DOHH2 (cell line): ENCODE measurements around the gene BZW1.

Experiments used
- H3F3A ChIP-seq: fragments of 200-600 bp; sonication (generic), shearing (Covaris generic); 2 replicates; pipeline ENCODE4 v1.6.0; 2016; ENCODE audit warnings: antibody characterized with exemption, mild to moderate bottlenecking; ENCODE audit not compliant: control insufficient read depth, insufficient read depth
- H3K27ac ChIP-seq: fragments of 200-600 bp; sonication (generic); 2 replicates; pipeline ENCODE4 v1.5.1; 2014; ENCODE audit warnings: low read depth, mild to moderate bottlenecking, low read length, moderate library complexity
- H3K27me3 ChIP-seq: fragments of 200-600 bp; sonication (generic); 2 replicates; pipeline ENCODE4 v1.6.1; 2014; ENCODE audit warnings: mild to moderate bottlenecking, low read length, mixed read lengths; ENCODE audit not compliant: control insufficient read depth
- H3K36me3 ChIP-seq: fragments of 200-600 bp; sonication (generic); 2 replicates; pipeline ENCODE4 v1.6.1; 2014; ENCODE audit warnings: mild to moderate bottlenecking, low read length, moderate library complexity, mixed read lengths; ENCODE audit not compliant: control insufficient read depth
- H3K4me1 ChIP-seq: fragments of 200-600 bp; sonication (generic); 2 replicates; pipeline ENCODE4 v1.6.1; 2014; ENCODE audit warnings: mild to moderate bottlenecking, low read length, mixed read lengths; ENCODE audit not compliant: control insufficient read depth
- H3K4me2 ChIP-seq: fragments of 200-600 bp; sonication (generic); 2 replicates; pipeline ENCODE4 v1.6.0; 2014; ENCODE audit warnings: mild to moderate bottlenecking, low read length, moderate library complexity
- H3K4me3 ChIP-seq: fragments of 200-600 bp; sonication (generic); 2 replicates; pipeline ENCODE4 v1.5.1; 2014; ENCODE audit warnings: mild to moderate bottlenecking, low read length, mixed read lengths
- H3K79me2 ChIP-seq: fragments of 200-600 bp; sonication (generic); 2 replicates; pipeline ENCODE4 v1.6.1; 2014; ENCODE audit warnings: mild to moderate bottlenecking, low read length, mixed read lengths; ENCODE audit not compliant: control insufficient read depth
- H3K9me2 ChIP-seq: fragments of 200-600 bp; sonication (generic); replicated peaks from 2 replicates; pipeline ENCODE4 v1.6.1; 2014; ENCODE audit warnings: mild to moderate bottlenecking, low read length, mixed read lengths; ENCODE audit not compliant: control insufficient read depth
- H3K9me3 ChIP-seq: fragments of 200-600 bp; sonication (generic); 2 replicates; pipeline ENCODE4 v1.6.1; 2014; ENCODE audit warnings: antibody characterized with exemption, low read length, mixed read lengths; ENCODE audit not compliant: control insufficient read depth, insufficient read depth
- H4K20me1 ChIP-seq: fragments of 200-600 bp; sonication (generic); 2 replicates; pipeline ENCODE4 v1.6.0; 2014; ENCODE audit warnings: low read depth, mild to moderate bottlenecking, antibody characterized with exemption, low read length, moderate library complexity; ENCODE audit not compliant: control insufficient read depth, insufficient read depth
- EZH2phosphoT487 ChIP-seq: fragments of 200-600 bp; sonication (generic); IDR thresholded peaks from 2 replicates; pipeline ENCODE4 v1.6.1; 2017; ENCODE audit warnings: borderline replicate concordance, mild to moderate bottlenecking, antibody characterized with exemption, low read length, moderate library complexity, mixed read lengths
- TF ChIP-seq, protein P1 (sequence below): fragments of 200-600 bp; sonication (generic); IDR thresholded peaks from one replicate; pipeline ENCODE4 v1.5.1; 2014; ENCODE audit warnings: antibody characterized with exemption, mild to moderate bottlenecking, low read depth, low read length; ENCODE audit not compliant: poor library complexity, severe bottlenecking

BZW1 gene

GRCh38 chr2:200786423-200786822 lies 25.3 kb upstream of the BZW1 start:
- Histone ChIP-seq H3K9me2 (no peaks in the 10 kb centered on the region), H4K20me1 (no peaks in the 10 kb centered on the region), H3K79me2 (no peaks in the 10 kb centered on the region), H3K4me1 (no peaks in the 10 kb centered on the region), H3K27ac (no peak overlapping the region), H3F3A (no peaks in the 10 kb centered on the region), H3K4me2 (no peak overlapping the region), H3K9me3 (no peaks in the 10 kb centered on the region), H3K27me3 (peaks cover 26% of the 10 kb centered on the region; the same call in 1 of the 2 replicates), H3K36me3 (no peaks in the 10 kb centered on the region), H3K4me3 (no peak overlapping the region)
- no peak for TF ChIP-seq EZH2phosphoT487
- TF ChIP-seq, protein P1, sequence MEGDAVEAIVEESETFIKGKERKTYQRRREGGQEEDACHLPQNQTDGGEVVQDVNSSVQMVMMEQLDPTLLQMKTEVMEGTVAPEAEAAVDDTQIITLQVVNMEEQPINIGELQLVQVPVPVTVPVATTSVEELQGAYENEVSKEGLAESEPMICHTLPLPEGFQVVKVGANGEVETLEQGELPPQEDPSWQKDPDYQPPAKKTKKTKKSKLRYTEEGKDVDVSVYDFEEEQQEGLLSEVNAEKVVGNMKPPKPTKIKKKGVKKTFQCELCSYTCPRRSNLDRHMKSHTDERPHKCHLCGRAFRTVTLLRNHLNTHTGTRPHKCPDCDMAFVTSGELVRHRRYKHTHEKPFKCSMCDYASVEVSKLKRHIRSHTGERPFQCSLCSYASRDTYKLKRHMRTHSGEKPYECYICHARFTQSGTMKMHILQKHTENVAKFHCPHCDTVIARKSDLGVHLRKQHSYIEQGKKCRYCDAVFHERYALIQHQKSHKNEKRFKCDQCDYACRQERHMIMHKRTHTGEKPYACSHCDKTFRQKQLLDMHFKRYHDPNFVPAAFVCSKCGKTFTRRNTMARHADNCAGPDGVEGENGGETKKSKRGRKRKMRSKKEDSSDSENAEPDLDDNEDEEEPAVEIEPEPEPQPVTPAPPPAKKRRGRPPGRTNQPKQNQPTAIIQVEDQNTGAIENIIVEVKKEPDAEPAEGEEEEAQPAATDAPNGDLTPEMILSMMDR: no peak

GRCh38 chr2:200786826-200787225 lies 24.9 kb upstream of the BZW1 start:
- no peaks in the 10 kb centered on the region for H3K4me1 ChIP-seq
- no peak overlapping the region for H3K27ac ChIP-seq
- no peaks in the 10 kb centered on the region for H4K20me1 ChIP-seq
- H3K36me3 ChIP-seq: no peaks in the 10 kb centered on the region
- H3K4me3 ChIP-seq: no peak overlapping the region
- no peak overlapping the region for H3K4me2 ChIP-seq
- H3K9me2 ChIP-seq: no peaks in the 10 kb centered on the region
- TF ChIP-seq EZH2phosphoT487: no peak
- TF ChIP-seq, protein P1: no peak
- peaks cover 24% of the 10 kb centered on the region; the same call in 1 of the 2 replicates for H3K27me3 ChIP-seq
- no peaks in the 10 kb centered on the region for H3F3A ChIP-seq
- H3K9me3 ChIP-seq: no peaks in the 10 kb centered on the region
- no peaks in the 10 kb centered on the region for H3K79me2 ChIP-seq

- H3K36me3 ChIP-seq: no peaks in the 10 kb centered on the region
- H3K4me1 ChIP-seq: no peaks in the 10 kb centered on the region
- no peak overlapping the region for H3K4me2 ChIP-seq
- TF ChIP-seq, protein P1: no peak
- no peak for TF ChIP-seq EZH2phosphoT487
- H4K20me1 ChIP-seq: no peaks in the 10 kb centered on the region
- H3K27me3 ChIP-seq: peaks cover 19% of the 10 kb centered on the region; the same call in 1 of the 2 replicates
- H3K9me3 ChIP-seq: no peaks in the 10 kb centered on the region
- no peak overlapping the region for H3K4me3 ChIP-seq
- H3K27ac ChIP-seq: no peak overlapping the region
- no peaks in the 10 kb centered on the region for H3K9me2 ChIP-seq
- no peaks in the 10 kb centered on the region for H3F3A ChIP-seq
- no peaks in the 10 kb centered on the region for H3K79me2 ChIP-seq
These were observed 24.2 kb upstream of the BZW1 start for GRCh38 chr2:200787351-200788120.
